H1 (cell line): ENCODE results near the gene ARSA.

Experiments
- BRCA1 ChIP-seq: IDR thresholded peaks from 2 replicates; pipeline ENCODE4 v1.6.1; 2012; ENCODE audit warnings: low read depth, low read length, improper control_type of control experiment
- CBX8 ChIP-seq: fragments of 300-800, 300-1000 bp; sonication (generic); IDR thresholded peaks from 2 replicates; pipeline ENCODE4 v1.7.1; 2016; ENCODE audit warnings: low read depth, low read length, borderline replicate concordance
- CEBPB ChIP-seq: IDR thresholded peaks from 2 replicates; pipeline ENCODE4 v1.6.1; 2012; ENCODE audit warnings: low read depth, low read length
- CTCF ChIP-seq, 3 experiments: IDR thresholded peaks; 1 replicate in 2 of 3; 2 replicates in 1 of 3; pipeline versions ENCODE4 v1.5.1 to v1.6.1; 2011; ENCODE audit warnings: low read length in 3 of 3, mild to moderate bottlenecking in 3 of 3, inconsistent platforms in 2 of 3, low read depth in 1 of 3, moderate library complexity in 1 of 3; ENCODE audit not compliant: insufficient read depth in 1 of 3; ENCODE audit errors: control extremely low read depth in 1 of 3
- EGR1 ChIP-seq: IDR thresholded peaks from 2 replicates; pipeline ENCODE4 v1.6.1; 2011; ENCODE audit warnings: low read depth, low read length, borderline replicate concordance
- EP300 ChIP-seq, 2 experiments: IDR thresholded peaks; 1 replicate in 1 of 2; 2 replicates in 1 of 2; pipeline ENCODE4 v1.6.1; 2011 to 2012; ENCODE audit warnings: low read depth in 2 of 2, low read length in 2 of 2, mild to moderate bottlenecking in 2 of 2, borderline replicate concordance in 1 of 2, inconsistent platforms in 1 of 2, moderate library complexity in 1 of 2
- GABPA ChIP-seq: IDR thresholded peaks from 2 replicates; pipeline ENCODE4 v1.6.1; 2011; ENCODE audit warnings: mild to moderate bottlenecking, low read length, moderate library complexity, borderline replicate concordance; ENCODE audit not compliant: insufficient read depth
- HDAC6 ChIP-seq: IDR thresholded peaks from one replicate; pipeline ENCODE4 v1.7.1; 2012; ENCODE audit warnings: low read depth, mild to moderate bottlenecking, inconsistent platforms, low read length, moderate library complexity
- JUN ChIP-seq: IDR thresholded peaks from 2 replicates; pipeline ENCODE4 v1.6.1; 2011; ENCODE audit warnings: low read depth, mild to moderate bottlenecking, improper control_type of control experiment, low read length
- JUND ChIP-seq: IDR thresholded peaks from 2 replicates; pipeline ENCODE4 v1.6.1; 2011; ENCODE audit warnings: mild to moderate bottlenecking, improper control_type of control experiment, low read length
- POLR2A ChIP-seq, 2 experiments: IDR thresholded peaks; 1 replicate in 1 of 2; 2 replicates in 1 of 2; pipeline ENCODE4 v1.6.1; 2011; ENCODE audit warnings: low read depth in 2 of 2, low read length in 2 of 2, mild to moderate bottlenecking in 2 of 2; ENCODE audit errors: control extremely low read depth in 1 of 2
- ZNF274 ChIP-seq: IDR thresholded peaks from 2 replicates; pipeline ENCODE4 v1.7.0; 2012; ENCODE audit warnings: low read length, borderline replicate concordance; ENCODE audit errors: extremely low read depth

- TF ChIP-seq JUN (no peak), ZNF274 (no peak), CTCF (IDR thresholded peaks at IDR 0.05; ENCODE audit: control extremely low read depth in 1 of 3, insufficient read depth in 1 of 3, low read depth in 1 of 3, low read length in 3 of 3) (no peak), CBX8 (no peak), EP300 (IDR thresholded peaks at IDR 0.05; ENCODE audit: borderline replicate concordance in 1 of 2, low read depth in 2 of 2, low read length in 2 of 2) (no peak), JUND (no peak), EGR1 (no peak), CEBPB (no peak), POLR2A (IDR thresholded peaks at IDR 0.05; ENCODE audit: control extremely low read depth in 1 of 2, low read depth in 2 of 2, low read length in 2 of 2) (no peak), BRCA1 (no peak), GABPA (no peak), HDAC6 (no peak)
These were observed 26.1 kb downstream of the ARSA start for GRCh38 chr22:50601669-50602337.
